Measurements from ENCODE around the gene CARD18. TPM values are rescaled to one million over a fixed set of nuclear protein-coding genes. Genes with fewer than 3 reads are reported as not detected.

The CARD18 gene
- not detected for polyA plus RNA-seq (2012; ENCODE audit: insufficient read depth, insufficient read length, low read depth)

- Histone ChIP-seq H3K4me3 (ENCODE audit: low read depth, low read length) (no peak within 1 kb of the TSS), H3K36me3 (no peaks in the 10 kb centered on the region), H3K4me1 (no peaks in the 10 kb centered on the region), H3K27me3 (no peaks in the 10 kb centered on the region), H3K9me3 (no peaks in the 10 kb centered on the region)
- DNase-seq, result no peak
- TF ChIP-seq CTCF (IDR thresholded peaks at IDR 0.05; ENCODE audit: low read depth, low read length), result no peak
Observed at GRCh38 chr11:105139669-105140068, at the start of gene CARD18. Gene CARD18, minus strand, starts transcription at chr11:105139769. Its CDS starts 43 bp downstream, at chr11:105139726.

- DNase-seq, result no peak
- no peaks in the 10 kb centered on the region for H3K9me3 ChIP-seq
- no peaks in the 10 kb centered on the region for H3K36me3 ChIP-seq
- no peaks in the 10 kb centered on the region for H3K27me3 ChIP-seq
- H3K4me1 ChIP-seq, result peaks cover 9% of the 10 kb centered on the region; the same call in 1 of the 2 replicates
- H3K4me3 ChIP-seq (ENCODE audit: low read depth, low read length), result no peak overlapping the region
- no peak for TF ChIP-seq CTCF (IDR thresholded peaks at IDR 0.05; ENCODE audit: low read depth, low read length)
Observed at GRCh38 chr11:105183987-105184386, 44.4 kb upstream of the CARD18 start.

- H3K27me3 ChIP-seq, result no peaks in the 10 kb centered on the region
- H3K4me3 ChIP-seq (ENCODE audit: low read depth, low read length), result no peak overlapping the region
- no peaks in the 10 kb centered on the region for H3K36me3 ChIP-seq
- no peak for DNase-seq
- H3K9me3 ChIP-seq, result no peaks in the 10 kb centered on the region
- H3K4me1 ChIP-seq, result peaks cover 9% of the 10 kb centered on the region; the same call in 1 of the 2 replicates
- no peak for TF ChIP-seq CTCF (IDR thresholded peaks at IDR 0.05; ENCODE audit: low read depth, low read length)
Observed at GRCh38 chr11:105183426-105183825, 43.9 kb upstream of the CARD18 start.

- DNase-seq, result no peak
- Histone ChIP-seq H3K27me3 (no peaks in the 10 kb centered on the region), H3K4me3 (ENCODE audit: low read depth, low read length) (no peak overlapping the region), H3K36me3 (no peaks in the 10 kb centered on the region), H3K4me1 (peaks cover 9% of the 10 kb centered on the region; the same call in 1 of the 2 replicates), H3K9me3 (no peaks in the 10 kb centered on the region)
- TF ChIP-seq CTCF (IDR thresholded peaks at IDR 0.05; ENCODE audit: low read depth, low read length), result no peak
Observed at GRCh38 chr11:105181521-105181920, 42.0 kb upstream of the CARD18 start.

GRCh38 chr11:105181100-105181499 is 41.5 kb upstream of the CARD18 start:
- Histone ChIP-seq H3K27me3 (no peaks in the 10 kb centered on the region), H3K9me3 (no peaks in the 10 kb centered on the region), H3K36me3 (no peaks in the 10 kb centered on the region), H3K4me3 (ENCODE audit: low read depth, low read length) (no peak overlapping the region), H3K4me1 (peaks cover 9% of the 10 kb centered on the region; the same call in 1 of the 2 replicates)
- peak; percentile 48 for DNase-seq
- no peak for TF ChIP-seq CTCF (IDR thresholded peaks at IDR 0.05; ENCODE audit: low read depth, low read length)

GRCh38 chr11:105179542-105180278 is 40.1 kb upstream of the CARD18 start:
- H3K36me3 ChIP-seq, result no peaks in the 10 kb centered on the region
- no peak for DNase-seq
- TF ChIP-seq CTCF (IDR thresholded peaks at IDR 0.05; ENCODE audit: low read depth, low read length), result no peak
- H3K27me3 ChIP-seq, result no peaks in the 10 kb centered on the region
- H3K4me1 ChIP-seq, result peaks cover 9% of the 10 kb centered on the region; the same call in 1 of the 2 replicates
- no peaks in the 10 kb centered on the region for H3K9me3 ChIP-seq
- no peak overlapping the region for H3K4me3 ChIP-seq (ENCODE audit: low read depth, low read length)

Measured in BE2C (cell line).